ENCODE data around the gene CACNA1I. TPM values are rescaled to one million over a fixed set of nuclear protein-coding genes. Genes with fewer than 3 reads are reported as not detected.

Gene CACNA1I
- polyA plus RNA-seq, 1 of the 3 experiments (the other 2 are of a cell fraction) = not detected

DNA sequence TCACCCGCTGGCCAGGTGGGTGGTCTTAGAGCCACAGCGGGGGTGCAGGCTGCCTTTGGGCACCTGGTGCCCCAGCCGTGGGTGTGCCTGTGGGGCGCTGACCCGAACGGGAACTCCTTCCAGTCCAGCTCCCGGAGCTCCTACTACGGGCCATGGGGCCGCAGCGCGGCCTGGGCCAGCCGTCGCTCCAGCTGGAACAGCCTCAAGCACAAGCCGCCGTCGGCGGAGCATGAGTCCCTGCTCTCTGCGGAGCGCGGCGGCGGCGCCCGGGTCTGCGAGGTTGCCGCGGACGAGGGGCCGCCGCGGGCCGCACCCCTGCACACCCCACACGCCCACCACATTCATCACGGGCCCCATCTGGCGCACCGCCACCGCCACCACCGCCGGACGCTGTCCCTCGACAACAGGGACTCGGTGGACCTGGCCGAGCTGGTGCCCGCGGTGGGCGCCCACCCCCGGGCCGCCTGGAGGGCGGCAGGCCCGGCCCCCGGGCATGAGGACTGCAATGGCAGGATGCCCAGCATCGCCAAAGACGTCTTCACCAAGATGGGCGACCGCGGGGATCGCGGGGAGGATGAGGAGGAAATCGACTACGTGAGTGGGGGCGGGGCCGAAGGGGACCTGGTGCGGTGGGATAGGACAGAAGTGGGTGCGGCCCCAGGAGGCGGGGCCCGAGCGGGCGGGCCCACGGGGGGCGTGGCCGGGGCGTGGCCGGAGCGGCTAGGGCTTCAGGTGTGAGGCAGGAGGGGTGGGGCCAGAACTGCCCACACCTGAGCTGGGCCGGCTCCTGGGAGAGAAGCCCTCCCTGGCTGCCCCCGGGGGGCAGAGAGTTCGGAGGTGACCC is 91.5 kb downstream of the CACNA1I start:
- H3K4me2 ChIP-seq = no peak overlapping the region
- 79% methylated on average over 15 of the region's 77 CpGs for WGBS (ENCODE audit: low lambda C conversion rate)
- no peak overlapping the region for H3K27ac ChIP-seq (ENCODE audit: low read depth in 2 of 2, low read length in 1 of 2)
- no peak overlapping the region for H3K9ac ChIP-seq
- no peak for TF ChIP-seq TCF12 (IDR thresholded peaks at IDR 0.05)
- no peak for TF ChIP-seq EZH2phosphoT487 (IDR thresholded peaks at IDR 0.05; ENCODE audit: borderline replicate concordance, low read depth)
- TF ChIP-seq ELF1 (IDR thresholded peaks at IDR 0.05) = no peak
- TF ChIP-seq, protein P1, sequence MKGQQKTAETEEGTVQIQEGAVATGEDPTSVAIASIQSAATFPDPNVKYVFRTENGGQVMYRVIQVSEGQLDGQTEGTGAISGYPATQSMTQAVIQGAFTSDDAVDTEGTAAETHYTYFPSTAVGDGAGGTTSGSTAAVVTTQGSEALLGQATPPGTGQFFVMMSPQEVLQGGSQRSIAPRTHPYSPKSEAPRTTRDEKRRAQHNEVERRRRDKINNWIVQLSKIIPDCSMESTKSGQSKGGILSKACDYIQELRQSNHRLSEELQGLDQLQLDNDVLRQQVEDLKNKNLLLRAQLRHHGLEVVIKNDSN (IDR thresholded peaks at IDR 0.05; ENCODE audit: borderline replicate concordance, low read depth) = no peak
- no peak for TF ChIP-seq NRF1 (IDR thresholded peaks at IDR 0.05; ENCODE audit: low read depth, low read length)
- TF ChIP-seq, protein P2, sequence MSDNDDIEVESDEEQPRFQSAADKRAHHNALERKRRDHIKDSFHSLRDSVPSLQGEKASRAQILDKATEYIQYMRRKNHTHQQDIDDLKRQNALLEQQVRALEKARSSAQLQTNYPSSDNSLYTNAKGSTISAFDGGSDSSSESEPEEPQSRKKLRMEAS (IDR thresholded peaks at IDR 0.05; ENCODE audit: low read depth) = no peak
- no peak for TF ChIP-seq MEF2A (IDR thresholded peaks at IDR 0.05; ENCODE audit: borderline replicate concordance, low read depth)
- TF ChIP-seq NFIC (IDR thresholded peaks at IDR 0.05; ENCODE audit: borderline replicate concordance) = no peak
- TF ChIP-seq EP300 (IDR thresholded peaks at IDR 0.05; ENCODE audit: borderline replicate concordance in 1 of 2, low read depth in 1 of 2, low read length in 1 of 2) = no peak
- TF ChIP-seq, protein P3, sequence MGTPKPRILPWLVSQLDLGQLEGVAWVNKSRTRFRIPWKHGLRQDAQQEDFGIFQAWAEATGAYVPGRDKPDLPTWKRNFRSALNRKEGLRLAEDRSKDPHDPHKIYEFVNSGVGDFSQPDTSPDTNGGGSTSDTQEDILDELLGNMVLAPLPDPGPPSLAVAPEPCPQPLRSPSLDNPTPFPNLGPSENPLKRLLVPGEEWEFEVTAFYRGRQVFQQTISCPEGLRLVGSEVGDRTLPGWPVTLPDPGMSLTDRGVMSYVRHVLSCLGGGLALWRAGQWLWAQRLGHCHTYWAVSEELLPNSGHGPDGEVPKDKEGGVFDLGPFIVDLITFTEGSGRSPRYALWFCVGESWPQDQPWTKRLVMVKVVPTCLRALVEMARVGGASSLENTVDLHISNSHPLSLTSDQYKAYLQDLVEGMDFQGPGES (IDR thresholded peaks at IDR 0.05; ENCODE audit: low read depth, low read length) = no peak
- TF ChIP-seq RXRA (IDR thresholded peaks at IDR 0.05; ENCODE audit: borderline replicate concordance, low read depth) = no peak
- TF ChIP-seq REST (IDR thresholded peaks at IDR 0.05; ENCODE audit: low read depth, low read length) = no peak
- TF ChIP-seq RFX5 (IDR thresholded peaks at IDR 0.05; ENCODE audit: low read length) = no peak
- TF ChIP-seq, protein P4, sequence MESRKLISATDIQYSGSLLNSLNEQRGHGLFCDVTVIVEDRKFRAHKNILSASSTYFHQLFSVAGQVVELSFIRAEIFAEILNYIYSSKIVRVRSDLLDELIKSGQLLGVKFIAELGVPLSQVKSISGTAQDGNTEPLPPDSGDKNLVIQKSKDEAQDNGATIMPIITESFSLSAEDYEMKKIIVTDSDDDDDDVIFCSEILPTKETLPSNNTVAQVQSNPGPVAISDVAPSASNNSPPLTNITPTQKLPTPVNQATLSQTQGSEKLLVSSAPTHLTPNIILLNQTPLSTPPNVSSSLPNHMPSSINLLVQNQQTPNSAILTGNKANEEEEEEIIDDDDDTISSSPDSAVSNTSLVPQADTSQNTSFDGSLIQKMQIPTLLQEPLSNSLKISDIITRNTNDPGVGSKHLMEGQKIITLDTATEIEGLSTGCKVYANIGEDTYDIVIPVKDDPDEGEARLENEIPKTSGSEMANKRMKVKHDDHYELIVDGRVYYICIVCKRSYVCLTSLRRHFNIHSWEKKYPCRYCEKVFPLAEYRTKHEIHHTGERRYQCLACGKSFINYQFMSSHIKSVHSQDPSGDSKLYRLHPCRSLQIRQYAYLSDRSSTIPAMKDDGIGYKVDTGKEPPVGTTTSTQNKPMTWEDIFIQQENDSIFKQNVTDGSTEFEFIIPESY (IDR thresholded peaks at IDR 0.05; ENCODE audit: borderline replicate concordance, low read depth) = no peak
- TF ChIP-seq RAD21 (IDR thresholded peaks at IDR 0.05; ENCODE audit: low read length) = no peak
- no peak for TF ChIP-seq JUND (IDR thresholded peaks at IDR 0.05)
- TF ChIP-seq TEAD4 (IDR thresholded peaks at IDR 0.05; ENCODE audit: borderline replicate concordance, insufficient read depth) = no peak
- TF ChIP-seq, protein P5, sequence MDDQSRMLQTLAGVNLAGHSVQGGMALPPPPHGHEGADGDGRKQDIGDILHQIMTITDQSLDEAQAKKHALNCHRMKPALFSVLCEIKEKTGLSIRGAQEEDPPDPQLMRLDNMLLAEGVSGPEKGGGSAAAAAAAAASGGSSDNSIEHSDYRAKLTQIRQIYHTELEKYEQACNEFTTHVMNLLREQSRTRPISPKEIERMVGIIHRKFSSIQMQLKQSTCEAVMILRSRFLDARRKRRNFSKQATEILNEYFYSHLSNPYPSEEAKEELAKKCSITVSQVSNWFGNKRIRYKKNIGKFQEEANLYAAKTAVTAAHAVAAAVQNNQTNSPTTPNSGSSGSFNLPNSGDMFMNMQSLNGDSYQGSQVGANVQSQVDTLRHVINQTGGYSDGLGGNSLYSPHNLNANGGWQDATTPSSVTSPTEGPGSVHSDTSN (IDR thresholded peaks at IDR 0.05) = no peak
- TF ChIP-seq FOXJ3 (CRISPR knock-in tag; IDR thresholded peaks at IDR 0.05) = no peak
- no peak for TF ChIP-seq SMC3 (IDR thresholded peaks at IDR 0.05; ENCODE audit: low read depth, low read length)
- DNase-seq = no peak
- no peak overlapping the region for H3K4me3 ChIP-seq (ENCODE audit: low read depth in 2 of 2, low read length in 1 of 2)
- ChIA-PET CTCF (no interaction called here), POLR2A (no interaction called here)
- no peak overlapping the region for H2AFZ ChIP-seq (ENCODE audit: low read depth)
- H3K4me1 ChIP-seq (ENCODE audit: control insufficient read depth in 1 of 2, insufficient read depth in 2 of 2, low read depth in 1 of 2, low read length in 1 of 2) = no peaks in the 10 kb centered on the region
- no peaks in the 10 kb centered on the region for H3K79me2 ChIP-seq (ENCODE audit: insufficient read depth)
- no peaks in the 10 kb centered on the region for H3F3A ChIP-seq (replicated peaks; ENCODE audit: insufficient read depth)
- no peaks in the 10 kb centered on the region for H3K27me3 ChIP-seq (ENCODE audit: insufficient read depth)
- H3K9me2 ChIP-seq = no peaks in the 10 kb centered on the region
- H3K9me3 ChIP-seq = no peaks in the 10 kb centered on the region
- H4K20me1 ChIP-seq (ENCODE audit: insufficient read depth) = no peaks in the 10 kb centered on the region
- H3K36me3 ChIP-seq (replicated peaks in 1 of 2; ENCODE audit: control insufficient read depth in 1 of 2, insufficient read depth in 2 of 2, low read length in 1 of 2) = no peaks in the 10 kb centered on the region

All from SK-N-SH (cell line).